Measurements from ENCODE around the gene EHBP1L1.

DNA sequence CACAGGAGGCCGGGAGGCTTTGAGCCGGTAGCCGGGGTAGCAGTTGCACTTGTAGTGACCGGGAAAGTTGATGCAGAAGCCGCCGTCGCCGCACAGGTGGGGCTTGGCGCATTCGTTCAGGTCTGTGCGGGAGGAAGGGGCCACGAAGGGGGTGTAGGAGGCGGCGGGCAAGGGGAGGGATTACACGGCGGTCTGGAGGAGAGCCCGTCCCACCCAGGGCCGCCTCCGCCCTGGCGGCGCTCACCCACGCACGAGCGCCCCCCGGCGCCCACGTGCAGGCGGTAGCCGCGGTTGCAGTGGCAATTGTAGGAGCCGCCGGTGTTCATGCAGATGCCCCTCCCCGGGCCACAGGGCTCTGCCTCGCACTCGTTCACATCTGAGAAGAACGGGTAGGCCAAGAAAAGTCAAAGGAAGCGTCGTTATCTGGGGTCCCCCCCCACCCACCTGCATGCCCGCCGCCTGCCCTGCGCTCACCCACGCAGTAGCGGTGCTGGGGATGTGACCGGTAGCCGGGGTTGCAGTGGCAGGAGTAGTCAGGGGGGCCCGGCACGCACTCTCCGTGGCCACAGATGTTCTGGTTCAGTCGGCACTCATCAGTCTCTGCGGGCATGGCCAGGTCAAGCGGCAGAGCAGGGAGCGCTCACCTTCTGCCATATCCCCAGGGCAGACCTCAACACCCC lies 28.3 kb upstream of the EHBP1L1 start:
- TF ChIP-seq, protein P1, sequence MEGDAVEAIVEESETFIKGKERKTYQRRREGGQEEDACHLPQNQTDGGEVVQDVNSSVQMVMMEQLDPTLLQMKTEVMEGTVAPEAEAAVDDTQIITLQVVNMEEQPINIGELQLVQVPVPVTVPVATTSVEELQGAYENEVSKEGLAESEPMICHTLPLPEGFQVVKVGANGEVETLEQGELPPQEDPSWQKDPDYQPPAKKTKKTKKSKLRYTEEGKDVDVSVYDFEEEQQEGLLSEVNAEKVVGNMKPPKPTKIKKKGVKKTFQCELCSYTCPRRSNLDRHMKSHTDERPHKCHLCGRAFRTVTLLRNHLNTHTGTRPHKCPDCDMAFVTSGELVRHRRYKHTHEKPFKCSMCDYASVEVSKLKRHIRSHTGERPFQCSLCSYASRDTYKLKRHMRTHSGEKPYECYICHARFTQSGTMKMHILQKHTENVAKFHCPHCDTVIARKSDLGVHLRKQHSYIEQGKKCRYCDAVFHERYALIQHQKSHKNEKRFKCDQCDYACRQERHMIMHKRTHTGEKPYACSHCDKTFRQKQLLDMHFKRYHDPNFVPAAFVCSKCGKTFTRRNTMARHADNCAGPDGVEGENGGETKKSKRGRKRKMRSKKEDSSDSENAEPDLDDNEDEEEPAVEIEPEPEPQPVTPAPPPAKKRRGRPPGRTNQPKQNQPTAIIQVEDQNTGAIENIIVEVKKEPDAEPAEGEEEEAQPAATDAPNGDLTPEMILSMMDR (conservative IDR thresholded peaks at IDR 0.05 in 1 of 2, IDR thresholded peaks at IDR 0.05 in 1 of 2; ENCODE audit: extremely low read depth in 1 of 2, insufficient read depth in 1 of 2, low read depth in 1 of 2, low read length in 2 of 2): no peak
- TF ChIP-seq EZH2 (IDR thresholded peaks at IDR 0.05; ENCODE audit: borderline replicate concordance, low read length): no peak
